Measurements from ENCODE around the gene CDKL2. TPM values are rescaled to one million over a fixed set of nuclear protein-coding genes. Genes with fewer than 3 reads are reported as not detected.
A peak's percentile ranks its signal among the peaks of the same experiment; 100 is the strongest.
"Not testable (repeated sequence)": the region's sequence is repeated elsewhere in the genome, so short reads cannot be mapped to it uniquely, and the experiment has no call there.

The CDKL2 gene
- total and polyA plus RNA-seq, 2 experiments from 2014 or later = not detected

DNA sequence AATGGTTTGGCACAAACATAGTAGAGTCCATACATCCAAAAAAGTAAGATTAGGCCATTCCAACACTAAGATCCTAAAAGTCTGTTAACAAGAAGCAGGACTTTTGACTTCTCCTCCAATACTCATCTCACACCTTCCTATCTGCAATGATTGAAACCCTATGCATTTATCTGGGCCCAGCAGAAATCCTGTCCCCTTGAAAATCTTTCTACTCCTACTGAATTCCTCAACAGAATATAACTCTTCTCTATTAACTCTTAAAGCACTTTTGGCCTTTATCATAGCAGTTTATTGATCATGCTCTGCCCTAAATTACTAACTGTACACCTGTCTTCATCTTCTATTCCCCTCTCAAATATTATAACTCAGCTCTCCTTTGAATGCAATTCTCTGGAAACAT lies 38.3 kb upstream of the CDKL2 start:
- H3K4me2 ChIP-seq (ENCODE audit: unreplicated experiment) = no peak overlapping the region
- no peak for DNase-seq
- H3K4me3 ChIP-seq = no peak overlapping the region
- peaks cover 95% of the 10 kb centered on the region for H3K79me2 ChIP-seq (ENCODE audit: insufficient read depth)
- H3K27me3 ChIP-seq (replicated peaks; ENCODE audit: insufficient read depth) = no peaks in the 10 kb centered on the region
- no peak overlapping the region for H3K27ac ChIP-seq
- peaks cover 4% of the 10 kb centered on the region; the same call in 1 of the 2 replicates for H3F3A ChIP-seq (ENCODE audit: insufficient read depth)
- TF ChIP-seq EZH2phosphoT487 (IDR thresholded peaks at IDR 0.05; ENCODE audit: insufficient read depth, low read depth) (no peak), EZH2 (IDR thresholded peaks at IDR 0.05; ENCODE audit: insufficient read depth, poor library complexity, severe bottlenecking) (no peak)
- H3K36me3 ChIP-seq (ENCODE audit: low read depth) = no peaks in the 10 kb centered on the region
- no peaks in the 10 kb centered on the region for H3K9me2 ChIP-seq (ENCODE audit: insufficient read depth)
- peaks cover 17% of the 10 kb centered on the region; the same call in 1 of the 2 replicates for H4K20me1 ChIP-seq (ENCODE audit: insufficient read depth)
- no peaks in the 10 kb centered on the region for H3K9me3 ChIP-seq (ENCODE audit: low read depth)
- no peak overlapping the region for H3K9ac ChIP-seq
- peaks cover 44% of the 10 kb centered on the region for H3K4me1 ChIP-seq (ENCODE audit: insufficient read depth)
- in situ Hi-C loops (cut with MboI) = no loop called here
- no peak overlapping the region for H2AFZ ChIP-seq

DNA sequence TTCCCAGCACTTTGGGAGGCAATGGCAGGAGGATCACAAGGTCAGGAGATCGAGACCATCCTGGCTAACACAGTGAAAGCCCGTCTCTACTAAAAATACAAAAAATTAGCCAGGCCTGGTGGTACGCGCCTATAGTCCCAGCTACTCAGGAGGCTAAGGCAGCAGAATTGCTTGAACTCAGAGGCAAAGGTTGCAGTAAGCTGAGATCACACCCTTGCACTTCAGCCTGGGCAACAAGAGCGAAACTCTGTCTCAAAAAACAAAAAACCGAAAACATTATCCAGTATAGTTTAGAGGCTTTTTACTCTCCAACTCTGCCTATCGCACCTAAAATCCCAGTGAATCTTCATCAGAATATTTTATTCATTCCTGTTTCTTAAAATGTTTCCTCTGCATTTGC lies 37.3 kb upstream of the CDKL2 start:
- WGBS, 2 experiments (ENCODE audit: low coverage in 1 of 2, low lambda C conversion rate in 2 of 2, missing lambda C conversion rate in 2 of 2) = 73 to 74% methylated on average over 7 of the region's 7 CpGs

DNA sequence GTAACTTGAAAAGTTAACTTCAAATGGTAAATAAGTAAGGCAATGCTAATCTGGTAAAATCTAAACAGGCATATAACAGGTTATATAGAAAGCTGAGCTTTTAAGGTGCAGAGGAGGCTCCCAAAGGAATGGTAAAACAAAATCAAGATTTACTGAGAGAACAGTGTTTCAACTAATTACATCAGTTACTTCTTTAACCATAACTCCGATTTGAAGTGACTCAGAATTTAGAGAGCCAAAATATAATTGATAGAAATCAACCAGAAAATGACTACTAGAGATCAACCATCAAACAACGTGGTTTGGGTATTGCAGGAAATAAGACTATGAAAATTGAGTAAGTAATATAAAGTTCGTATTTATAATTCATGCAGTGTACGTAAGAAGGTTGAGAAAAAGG lies 36.0 kb upstream of the CDKL2 start:
- peaks cover 18% of the 10 kb centered on the region; the same call in 1 of the 2 replicates for H4K20me1 ChIP-seq (ENCODE audit: insufficient read depth)
- 0 out of 2 replicates have a peak, but pooled peaks cover 4% of the 10 kb centered on the region for H3F3A ChIP-seq (ENCODE audit: insufficient read depth)
- H3K4me1 ChIP-seq (ENCODE audit: insufficient read depth) = peaks cover 37% of the 10 kb centered on the region
- H3K9me2 ChIP-seq (ENCODE audit: insufficient read depth) = no peaks in the 10 kb centered on the region
- H3K36me3 ChIP-seq (ENCODE audit: low read depth) = peaks cover 6% of the 10 kb centered on the region
- no peaks in the 10 kb centered on the region for H3K27me3 ChIP-seq (replicated peaks; ENCODE audit: insufficient read depth)
- 53% methylated on average over 4 of the region's 4 CpGs for WGBS, 2 experiments (ENCODE audit: low coverage in 1 of 2, low lambda C conversion rate in 2 of 2, missing lambda C conversion rate in 2 of 2)
- in situ Hi-C loops (cut with MboI) = no loop called here
- no peak overlapping the region for H2AFZ ChIP-seq
- peak overlapping the region; percentile 17; the same call in 1 of the 2 replicates for H3K27ac ChIP-seq
- H3K4me3 ChIP-seq = 0 out of 2 replicates have a peak overlapping the region, but pooled peaks have one; percentile 12
- DNase-seq = peak; percentile 29
- no peak overlapping the region for H3K9ac ChIP-seq
- no peaks in the 10 kb centered on the region for H3K9me3 ChIP-seq (ENCODE audit: low read depth)
- peaks cover 100% of the 10 kb centered on the region for H3K79me2 ChIP-seq (ENCODE audit: insufficient read depth)
- peak overlapping the region; percentile 3 for H3K4me2 ChIP-seq (ENCODE audit: unreplicated experiment)
- TF ChIP-seq EZH2 (IDR thresholded peaks at IDR 0.05; ENCODE audit: insufficient read depth, poor library complexity, severe bottlenecking) (no peak), EZH2phosphoT487 (IDR thresholded peaks at IDR 0.05; ENCODE audit: insufficient read depth, low read depth) (no peak)

More for the DNA sequence above, 37.3 kb upstream of the CDKL2 start:
- peaks cover 44% of the 10 kb centered on the region for H3K4me1 ChIP-seq (ENCODE audit: insufficient read depth)
- H3K9ac ChIP-seq; H2AFZ ChIP-seq; H3K27me3 ChIP-seq (replicated peaks; ENCODE audit: insufficient read depth); H3K36me3 ChIP-seq (ENCODE audit: low read depth); in situ Hi-C loops (cut with MboI); H3K9me2 ChIP-seq (ENCODE audit: insufficient read depth); H3F3A ChIP-seq (ENCODE audit: insufficient read depth); H3K4me2 ChIP-seq (ENCODE audit: unreplicated experiment); DNase-seq; H3K9me3 ChIP-seq (ENCODE audit: low read depth); H3K4me3 ChIP-seq; H3K27ac ChIP-seq: not testable (repeated sequence)
- H3K79me2 ChIP-seq (ENCODE audit: insufficient read depth) = peaks cover 100% of the 10 kb centered on the region
- peaks cover 22% of the 10 kb centered on the region; the same call in 1 of the 2 replicates for H4K20me1 ChIP-seq (ENCODE audit: insufficient read depth)

DNA sequence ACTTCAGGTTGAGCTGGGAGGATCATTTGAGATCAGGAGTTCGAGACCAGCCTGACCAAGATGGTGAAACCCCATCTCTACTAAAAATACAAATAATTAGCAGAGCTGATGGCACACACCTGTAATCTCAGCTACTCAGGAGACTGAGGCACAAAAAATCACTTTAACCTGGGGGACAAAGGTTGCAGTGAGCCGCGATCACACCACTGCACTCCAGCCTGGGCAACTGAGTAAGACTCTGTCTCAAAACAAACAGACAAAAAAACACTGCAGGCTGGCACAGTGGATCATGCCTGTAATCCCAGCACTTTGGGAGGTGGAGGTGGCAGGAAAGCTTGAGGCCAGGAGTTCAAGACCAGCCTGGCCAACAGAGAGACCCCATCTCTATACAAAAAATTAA lies 34.3 kb upstream of the CDKL2 start:
- DNase-seq; H3K9ac ChIP-seq; H3K4me3 ChIP-seq; H3K27ac ChIP-seq; H3K27me3 ChIP-seq (replicated peaks; ENCODE audit: insufficient read depth); H2AFZ ChIP-seq; in situ Hi-C loops (cut with MboI); H3K4me2 ChIP-seq (ENCODE audit: unreplicated experiment); H3K9me2 ChIP-seq (ENCODE audit: insufficient read depth); H3K9me3 ChIP-seq (ENCODE audit: low read depth); H3F3A ChIP-seq (ENCODE audit: insufficient read depth): not testable (repeated sequence)
- H4K20me1 ChIP-seq (ENCODE audit: insufficient read depth) = peaks cover 16% of the 10 kb centered on the region; the same call in 1 of the 2 replicates
- WGBS, 2 experiments (ENCODE audit: low coverage in 1 of 2, low lambda C conversion rate in 2 of 2, missing lambda C conversion rate in 2 of 2) = 94 to 98% methylated on average over 3 of the region's 3 CpGs
- H3K79me2 ChIP-seq (ENCODE audit: insufficient read depth) = peaks cover 100% of the 10 kb centered on the region
- H3K36me3 ChIP-seq (ENCODE audit: low read depth) = peaks cover 18% of the 10 kb centered on the region
- peaks cover 32% of the 10 kb centered on the region for H3K4me1 ChIP-seq (ENCODE audit: insufficient read depth)

DNA sequence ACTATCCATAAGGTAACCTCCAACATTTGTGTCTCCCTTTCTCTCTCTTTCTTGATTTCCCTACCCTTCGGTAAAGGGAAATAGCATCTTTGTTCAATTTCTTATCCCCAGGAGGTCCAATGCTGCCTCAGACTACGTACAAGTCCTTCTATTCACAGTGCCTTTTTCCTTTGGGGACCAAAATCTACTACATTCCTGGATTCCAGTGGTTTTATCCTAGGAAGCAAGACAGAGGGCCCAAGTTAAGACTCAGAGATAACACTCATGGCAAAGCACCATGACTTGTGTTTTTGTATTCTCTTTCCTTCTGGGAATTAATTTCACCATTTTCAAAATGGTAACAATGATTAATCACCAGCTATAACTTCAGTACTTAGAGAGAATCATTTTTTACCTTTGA lies 32.3 kb upstream of the CDKL2 start:
- WGBS, 2 experiments (ENCODE audit: low coverage in 1 of 2, low lambda C conversion rate in 2 of 2, missing lambda C conversion rate in 2 of 2) = 97 to 98% methylated on average over 2 of the region's 2 CpGs
- DNase-seq = no peak
- Histone ChIP-seq H3K9me2 (ENCODE audit: insufficient read depth) (no peaks in the 10 kb centered on the region), H3K27me3 (replicated peaks; ENCODE audit: insufficient read depth) (no peaks in the 10 kb centered on the region), H3K4me1 (ENCODE audit: insufficient read depth) (peaks cover 42% of the 10 kb centered on the region), H2AFZ (no peak overlapping the region), H3K27ac (no peak overlapping the region), H3K4me3 (no peak overlapping the region), H3K36me3 (ENCODE audit: low read depth) (peaks cover 25% of the 10 kb centered on the region), H3K4me2 (ENCODE audit: unreplicated experiment) (no peak overlapping the region), H3K9ac (no peak overlapping the region), H3K9me3 (ENCODE audit: low read depth) (no peaks in the 10 kb centered on the region), H3F3A (ENCODE audit: insufficient read depth) (0 out of 2 replicates have a peak, but pooled peaks cover 5% of the 10 kb centered on the region), H3K79me2 (ENCODE audit: insufficient read depth) (peaks cover 100% of the 10 kb centered on the region), H4K20me1 (ENCODE audit: insufficient read depth) (peaks cover 12% of the 10 kb centered on the region; the same call in 1 of the 2 replicates)
- TF ChIP-seq EZH2phosphoT487 (IDR thresholded peaks at IDR 0.05; ENCODE audit: insufficient read depth, low read depth) (no peak), EZH2 (IDR thresholded peaks at IDR 0.05; ENCODE audit: insufficient read depth, poor library complexity, severe bottlenecking) (no peak)
- in situ Hi-C loops (cut with MboI) = no loop called here
